WTC11 (cell line): Measurements from ENCODE around the gene FNDC7. TPM values are rescaled to one million over a fixed set of nuclear protein-coding genes. Genes with fewer than 3 reads are reported as not detected.
"Not testable (repeated sequence)": the region's sequence is repeated elsewhere in the genome, so short reads cannot be mapped to it uniquely, and the experiment has no call there.

Source experiments
- ATAC-seq: fragments of 200-7000 bp; cut with Tn5 transposase; 2 replicates; pipeline ENCODE4 v1.10.0; 2021; ENCODE audit warnings: mild to moderate bottlenecking, moderate library complexity
- CTCF ChIA-PET: fragments of 300-600 bp; sonication (Branson Sonifier 250); formaldehyde crosslinking; loops from one replicate; lab custom pipeline; 2021; ENCODE audit warnings: antibody characterized with exemption; lab: Charles Lee
- POLR2A ChIA-PET: fragments of 350-600 bp; sonication (Branson Sonifier 250); formaldehyde crosslinking; loops from one replicate; lab custom pipeline; 2021; ENCODE audit warnings: antibody characterized with exemption; lab: Charles Lee
- DNase-seq: peaks from one replicate; pipeline ENCODE4 v3.0.0; 2021; ENCODE audit warnings: low spot score
- H3K27ac Mint-ChIP-seq: 2 replicates; pipeline ENCODE4 v1.8.0; 2021; ENCODE audit warnings: mixed read lengths
- H3K27me3 Mint-ChIP-seq: 2 replicates; pipeline ENCODE4 v1.8.0; 2021; ENCODE audit warnings: low read depth, mild to moderate bottlenecking, moderate library complexity, mixed read lengths
- H3K36me3 Mint-ChIP-seq: 2 replicates; pipeline ENCODE4 v1.8.0; 2021; ENCODE audit warnings: mixed read lengths
- H3K4me1 Mint-ChIP-seq: 2 replicates; pipeline ENCODE4 v1.8.0; 2022; ENCODE audit warnings: mixed read lengths
- H3K4me3 Mint-ChIP-seq: 2 replicates; pipeline ENCODE4 v1.8.0; 2021; ENCODE audit warnings: mild to moderate bottlenecking, moderate library complexity, mixed read lengths
- H3K9me3 Mint-ChIP-seq: 2 replicates; pipeline ENCODE4 v1.8.0; 2021; ENCODE audit warnings: mixed read lengths
- CREM ChIP-seq: sonication (generic); formaldehyde crosslinking; IDR thresholded peaks from 2 replicates; pipeline ENCODE4 v1.8.1; 2022; ENCODE audit warnings: mild to moderate bottlenecking, missing genetic modification reagents, moderate library complexity
- E2F1 ChIP-seq: sonication (generic); formaldehyde crosslinking; IDR thresholded peaks from 2 replicates; pipeline ENCODE4 v1.8.0; 2022; ENCODE audit warnings: mild to moderate bottlenecking, missing genetic modification reagents
- ESRRA ChIP-seq: sonication (generic); formaldehyde crosslinking; IDR thresholded peaks from 2 replicates; pipeline ENCODE4 v1.8.1; 2022; ENCODE audit warnings: mild to moderate bottlenecking, missing genetic modification reagents, borderline replicate concordance
- GRHL2 ChIP-seq: fragments of 250-450 bp; sonication (Bioruptor Pico); IDR thresholded peaks from 2 replicates; pipeline ENCODE4 v1.8.0; 2022; ENCODE audit warnings: mild to moderate bottlenecking, moderate library complexity; ENCODE audit not compliant: insufficient replicate concordance, severe bottlenecking
- IRF2 ChIP-seq: sonication (generic); formaldehyde crosslinking; IDR thresholded peaks from 2 replicates; pipeline ENCODE4 v1.8.0; 2022; ENCODE audit warnings: low read depth, missing genetic modification reagents, borderline replicate concordance
- MAX ChIP-seq: sonication (generic); formaldehyde crosslinking; IDR thresholded peaks from 2 replicates; pipeline ENCODE4 v1.8.0; 2022; ENCODE audit warnings: mild to moderate bottlenecking, missing genetic modification reagents
- MLX ChIP-seq: sonication (generic); formaldehyde crosslinking; IDR thresholded peaks from 2 replicates; pipeline ENCODE4 v1.8.1; 2023; ENCODE audit warnings: mild to moderate bottlenecking, missing genetic modification reagents, moderate library complexity
- MXD4 ChIP-seq: fragments of 250-450 bp; sonication (Bioruptor Pico); IDR thresholded peaks from 2 replicates; pipeline ENCODE4 v1.8.0; 2021; ENCODE audit warnings: mild to moderate bottlenecking, moderate library complexity, borderline replicate concordance
- NFATC4 ChIP-seq: fragments of 250-450 bp; sonication (Bioruptor Pico); IDR thresholded peaks from 2 replicates; pipeline ENCODE4 v1.9.0; 2021; ENCODE audit warnings: mild to moderate bottlenecking
- NR2C2 ChIP-seq: sonication (generic); formaldehyde crosslinking; IDR thresholded peaks from 2 replicates; pipeline ENCODE4 v1.8.0; 2022; ENCODE audit warnings: mild to moderate bottlenecking, missing genetic modification reagents
- OVOL2 ChIP-seq: fragments of 250-450 bp; sonication (Bioruptor Pico); IDR thresholded peaks from 2 replicates; pipeline ENCODE4 v1.9.0; 2021; ENCODE audit warnings: mild to moderate bottlenecking, borderline replicate concordance
- PRRX2 ChIP-seq: fragments of 250-450 bp; sonication (Bioruptor Pico); IDR thresholded peaks from 2 replicates; pipeline ENCODE4 v1.8.0; 2021; ENCODE audit warnings: mild to moderate bottlenecking
- TCF7 ChIP-seq: sonication (generic); formaldehyde crosslinking; IDR thresholded peaks from 2 replicates; pipeline ENCODE4 v1.8.0; 2022; ENCODE audit warnings: mild to moderate bottlenecking, low read depth, missing genetic modification reagents, moderate library complexity
- USF2 ChIP-seq: sonication (generic); formaldehyde crosslinking; IDR thresholded peaks from 2 replicates; pipeline ENCODE4 v1.8.1; 2023; ENCODE audit warnings: mild to moderate bottlenecking, missing genetic modification reagents, moderate library complexity
- ZBTB21 ChIP-seq: sonication (generic); formaldehyde crosslinking; IDR thresholded peaks from 2 replicates; pipeline ENCODE4 v1.8.1; 2023; ENCODE audit warnings: mild to moderate bottlenecking, missing genetic modification reagents, borderline replicate concordance
- ZNF121 ChIP-seq: sonication (generic); formaldehyde crosslinking; IDR thresholded peaks from 2 replicates; pipeline ENCODE4 v1.8.0; 2023; ENCODE audit warnings: missing genetic modification reagents
- total RNA-seq: library from RNA; stranded (reverse); gene quantifications from 3 replicates; pipeline ENCODE4 v1.2.3, GENCODE V29; 2021
- TF ChIP-seq, protein P1 (sequence below): fragments of 250-450 bp; sonication (Bioruptor Pico); conservative IDR thresholded peaks from 2 replicates; pipeline ENCODE4 v1.9.0; 2021; ENCODE audit warnings: mild to moderate bottlenecking
- TF ChIP-seq, protein P2 (sequence below): sonication (generic); formaldehyde crosslinking; IDR thresholded peaks from 2 replicates; pipeline ENCODE4 v1.8.1; 2023; ENCODE audit warnings: mild to moderate bottlenecking, missing genetic modification reagents
- TF ChIP-seq, protein P3 (sequence below): sonication (generic); formaldehyde crosslinking; IDR thresholded peaks from 2 replicates; pipeline ENCODE4 v1.8.0; 2022; ENCODE audit warnings: mild to moderate bottlenecking, missing genetic modification reagents
- TF ChIP-seq, protein P4 (sequence below): sonication (generic); formaldehyde crosslinking; IDR thresholded peaks from 2 replicates; pipeline ENCODE4 v1.8.0; 2023; ENCODE audit warnings: missing genetic modification reagents

The FNDC7 gene
- total RNA-seq, 1 experiment from 2014 or later, result 0.28 TPM

GRCh38 chr1:108665067-108665466 lies 47.6 kb upstream of the FNDC7 start (continued):
- TF ChIP-seq, protein P1, sequence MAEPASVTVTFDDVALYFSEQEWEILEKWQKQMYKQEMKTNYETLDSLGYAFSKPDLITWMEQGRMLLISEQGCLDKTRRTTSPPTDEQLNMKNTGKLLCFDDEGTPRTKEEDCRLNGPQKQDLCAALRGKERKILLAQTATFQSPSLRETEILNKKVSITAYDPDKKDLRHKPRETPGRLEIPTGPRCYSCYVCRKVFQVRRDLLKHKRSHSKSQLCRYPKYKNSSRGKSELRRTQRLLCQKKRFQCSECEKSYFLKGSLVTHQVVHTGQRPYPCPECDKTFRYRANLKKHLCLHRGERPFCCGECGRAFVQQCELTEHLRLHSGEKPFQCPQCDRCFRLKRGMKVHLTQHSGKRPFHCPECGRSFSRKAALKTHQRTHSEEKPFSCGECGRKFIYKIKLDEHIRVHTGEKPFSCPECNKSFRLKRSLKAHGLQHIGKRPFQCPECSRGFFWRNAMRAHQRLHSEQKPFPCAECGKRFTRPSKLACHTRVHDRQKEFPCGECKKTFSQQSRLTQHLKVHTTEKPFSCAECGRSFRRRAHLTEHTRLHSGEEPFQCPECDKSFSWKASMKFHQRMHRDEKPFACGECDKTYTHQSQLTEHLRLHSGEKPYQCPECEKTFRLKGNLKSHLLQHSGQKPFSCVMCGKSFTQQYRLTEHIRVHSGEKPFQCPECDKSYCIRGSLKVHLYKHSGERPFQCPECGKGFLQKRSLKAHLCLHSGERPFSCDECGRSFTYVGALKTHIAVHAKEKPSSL (CRISPR knock-in tag), result no peak
- no peak for TF ChIP-seq TCF7 (CRISPR knock-in tag)
- TF ChIP-seq, protein P2, sequence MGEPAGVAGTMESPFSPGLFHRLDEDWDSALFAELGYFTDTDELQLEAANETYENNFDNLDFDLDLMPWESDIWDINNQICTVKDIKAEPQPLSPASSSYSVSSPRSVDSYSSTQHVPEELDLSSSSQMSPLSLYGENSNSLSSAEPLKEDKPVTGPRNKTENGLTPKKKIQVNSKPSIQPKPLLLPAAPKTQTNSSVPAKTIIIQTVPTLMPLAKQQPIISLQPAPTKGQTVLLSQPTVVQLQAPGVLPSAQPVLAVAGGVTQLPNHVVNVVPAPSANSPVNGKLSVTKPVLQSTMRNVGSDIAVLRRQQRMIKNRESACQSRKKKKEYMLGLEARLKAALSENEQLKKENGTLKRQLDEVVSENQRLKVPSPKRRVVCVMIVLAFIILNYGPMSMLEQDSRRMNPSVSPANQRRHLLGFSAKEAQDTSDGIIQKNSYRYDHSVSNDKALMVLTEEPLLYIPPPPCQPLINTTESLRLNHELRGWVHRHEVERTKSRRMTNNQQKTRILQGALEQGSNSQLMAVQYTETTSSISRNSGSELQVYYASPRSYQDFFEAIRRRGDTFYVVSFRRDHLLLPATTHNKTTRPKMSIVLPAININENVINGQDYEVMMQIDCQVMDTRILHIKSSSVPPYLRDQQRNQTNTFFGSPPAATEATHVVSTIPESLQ, result no peak

- Mint-ChIP-seq H3K36me3 (no peaks in the 10 kb centered on the region; the same call in 1 of the 2 replicates), H3K4me3 (no peak overlapping the region), H3K4me1 (no peaks in the 10 kb centered on the region), H3K27ac (no peak overlapping the region), H3K9me3 (peaks cover 12% of the 10 kb centered on the region), H3K27me3 (peaks cover 31% of the 10 kb centered on the region)
- no peak for DNase-seq
- ChIA-PET CTCF (no interaction called here), POLR2A (no interaction called here)
- no peak for ATAC-seq
- TF ChIP-seq ZBTB21 (CRISPR knock-in tag), result no peak
- TF ChIP-seq E2F1 (CRISPR knock-in tag), result no peak
These were observed 46.9 kb upstream of the FNDC7 start for GRCh38 chr1:108665771-108666170.

- H3K4me3 Mint-ChIP-seq, CTCF ChIA-PET, ATAC-seq, DNase-seq, H3K36me3 Mint-ChIP-seq, H3K27ac Mint-ChIP-seq, H3K4me1 Mint-ChIP-seq, POLR2A ChIA-PET: not testable (repeated sequence)
- Mint-ChIP-seq H3K9me3 (peaks cover 12% of the 10 kb centered on the region), H3K27me3 (peaks cover 16% of the 10 kb centered on the region)
These were observed 45.3 kb upstream of the FNDC7 start for GRCh38 chr1:108667422-108667821.

DNA sequence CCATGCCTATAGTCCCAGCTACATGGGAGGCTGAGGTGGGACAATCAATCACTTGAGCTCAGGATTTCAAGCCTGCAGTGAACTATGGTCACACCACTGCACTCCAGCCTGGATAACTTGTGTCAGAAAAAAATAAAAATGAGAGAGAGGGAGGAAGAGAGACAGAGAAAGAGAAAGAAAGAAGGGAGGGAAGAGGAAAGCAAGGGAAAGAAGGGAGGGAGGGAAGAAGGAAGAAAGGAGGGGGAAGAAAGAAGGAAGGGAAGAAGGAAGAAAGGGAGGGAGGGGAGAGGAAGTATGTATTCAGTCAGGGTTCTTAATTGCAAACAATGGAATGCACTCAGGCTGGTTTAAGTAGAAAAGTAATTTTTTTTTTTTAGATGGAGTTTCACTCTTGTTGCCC lies 43.9 kb upstream of the FNDC7 start:
- peaks cover 21% of the 10 kb centered on the region for H3K9me3 Mint-ChIP-seq
- POLR2A ChIA-PET, result no interaction called here
- H3K27me3 Mint-ChIP-seq, result peaks cover 3% of the 10 kb centered on the region
- CTCF ChIA-PET, result no interaction called here
- TF ChIP-seq ESRRA, result no peak
- TF ChIP-seq CREM (CRISPR knock-in tag), result no peak
- TF ChIP-seq GRHL2 (CRISPR knock-in tag), result no peak
- TF ChIP-seq, protein P3, sequence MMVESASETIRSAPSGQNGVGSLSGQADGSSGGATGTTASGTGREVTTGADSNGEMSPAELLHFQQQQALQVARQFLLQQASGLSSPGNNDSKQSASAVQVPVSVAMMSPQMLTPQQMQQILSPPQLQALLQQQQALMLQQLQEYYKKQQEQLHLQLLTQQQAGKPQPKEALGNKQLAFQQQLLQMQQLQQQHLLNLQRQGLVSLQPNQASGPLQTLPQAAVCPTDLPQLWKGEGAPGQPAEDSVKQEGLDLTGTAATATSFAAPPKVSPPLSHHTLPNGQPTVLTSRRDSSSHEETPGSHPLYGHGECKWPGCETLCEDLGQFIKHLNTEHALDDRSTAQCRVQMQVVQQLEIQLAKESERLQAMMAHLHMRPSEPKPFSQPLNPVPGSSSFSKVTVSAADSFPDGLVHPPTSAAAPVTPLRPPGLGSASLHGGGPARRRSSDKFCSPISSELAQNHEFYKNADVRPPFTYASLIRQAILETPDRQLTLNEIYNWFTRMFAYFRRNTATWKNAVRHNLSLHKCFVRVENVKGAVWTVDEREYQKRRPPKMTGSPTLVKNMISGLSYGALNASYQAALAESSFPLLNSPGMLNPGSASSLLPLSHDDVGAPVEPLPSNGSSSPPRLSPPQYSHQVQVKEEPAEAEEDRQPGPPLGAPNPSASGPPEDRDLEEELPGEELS (CRISPR knock-in tag), result no peak
- TF ChIP-seq IRF2 (CRISPR knock-in tag), result no peak
- TF ChIP-seq OVOL2, result no peak
- TF ChIP-seq MAX (CRISPR knock-in tag), result no peak
- no peak for TF ChIP-seq PRRX2
- TF ChIP-seq ZNF121 (CRISPR knock-in tag), result no peak
- no peak for TF ChIP-seq NR2C2 (CRISPR knock-in tag)
- TF ChIP-seq MLX (CRISPR knock-in tag), result no peak
- TF ChIP-seq USF2 (CRISPR knock-in tag), result no peak
- no peak for TF ChIP-seq NFATC4
- TF ChIP-seq, protein P4, sequence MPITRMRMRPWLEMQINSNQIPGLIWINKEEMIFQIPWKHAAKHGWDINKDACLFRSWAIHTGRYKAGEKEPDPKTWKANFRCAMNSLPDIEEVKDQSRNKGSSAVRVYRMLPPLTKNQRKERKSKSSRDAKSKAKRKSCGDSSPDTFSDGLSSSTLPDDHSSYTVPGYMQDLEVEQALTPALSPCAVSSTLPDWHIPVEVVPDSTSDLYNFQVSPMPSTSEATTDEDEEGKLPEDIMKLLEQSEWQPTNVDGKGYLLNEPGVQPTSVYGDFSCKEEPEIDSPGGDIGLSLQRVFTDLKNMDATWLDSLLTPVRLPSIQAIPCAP, result no peak
- no peak for TF ChIP-seq MXD4 (CRISPR knock-in tag)
- no peak for DNase-seq
- no peaks in the 10 kb centered on the region; the same call in 1 of the 2 replicates for H3K36me3 Mint-ChIP-seq
- ATAC-seq, result no peak
- no peaks in the 10 kb centered on the region for H3K4me1 Mint-ChIP-seq
- no peak overlapping the region for H3K27ac Mint-ChIP-seq
- no peak overlapping the region for H3K4me3 Mint-ChIP-seq
